WTC11 (cell line): ENCODE data around the gene FNDC3B. TPM values are rescaled to one million over a fixed set of nuclear protein-coding genes. Genes with fewer than 3 reads are reported as not detected.
A peak's percentile ranks its signal among the peaks of the same experiment; 100 is the strongest.

Experiments used
- ATAC-seq: fragments of 200-7000 bp; cut with Tn5 transposase; 2 replicates; pipeline ENCODE4 v1.10.0; 2021; ENCODE audit warnings: mild to moderate bottlenecking, moderate library complexity
- CTCF ChIA-PET: fragments of 300-600 bp; sonication (Branson Sonifier 250); formaldehyde crosslinking; loops from one replicate; lab custom pipeline; 2021; ENCODE audit warnings: antibody characterized with exemption; lab: Charles Lee
- POLR2A ChIA-PET: fragments of 350-600 bp; sonication (Branson Sonifier 250); formaldehyde crosslinking; loops from one replicate; lab custom pipeline; 2021; ENCODE audit warnings: antibody characterized with exemption; lab: Charles Lee
- DNase-seq: peaks from one replicate; pipeline ENCODE4 v3.0.0; 2021; ENCODE audit warnings: low spot score
- H3K27ac Mint-ChIP-seq: 2 replicates; pipeline ENCODE4 v1.8.0; 2021; ENCODE audit warnings: mixed read lengths
- H3K27me3 Mint-ChIP-seq: 2 replicates; pipeline ENCODE4 v1.8.0; 2021; ENCODE audit warnings: low read depth, mild to moderate bottlenecking, moderate library complexity, mixed read lengths
- H3K36me3 Mint-ChIP-seq: 2 replicates; pipeline ENCODE4 v1.8.0; 2021; ENCODE audit warnings: mixed read lengths
- H3K4me1 Mint-ChIP-seq: 2 replicates; pipeline ENCODE4 v1.8.0; 2022; ENCODE audit warnings: mixed read lengths
- H3K4me3 Mint-ChIP-seq: 2 replicates; pipeline ENCODE4 v1.8.0; 2021; ENCODE audit warnings: mild to moderate bottlenecking, moderate library complexity, mixed read lengths
- H3K9me3 Mint-ChIP-seq: 2 replicates; pipeline ENCODE4 v1.8.0; 2021; ENCODE audit warnings: mixed read lengths
- CTCF ChIP-seq: fragments of 200-600 bp; IDR thresholded peaks from 2 replicates; pipeline ENCODE4 v1.8.0; 2022; ENCODE audit warnings: antibody characterized with exemption
- GABPB1 ChIP-seq: sonication (generic); formaldehyde crosslinking; IDR thresholded peaks from 2 replicates; pipeline ENCODE4 v1.8.1; 2023; ENCODE audit warnings: mild to moderate bottlenecking, missing genetic modification reagents
- IRF2 ChIP-seq: sonication (generic); formaldehyde crosslinking; IDR thresholded peaks from 2 replicates; pipeline ENCODE4 v1.8.0; 2022; ENCODE audit warnings: low read depth, missing genetic modification reagents, borderline replicate concordance
- NFYB ChIP-seq: sonication (generic); formaldehyde crosslinking; conservative IDR thresholded peaks from 2 replicates; pipeline ENCODE4 v1.8.0; 2022; ENCODE audit warnings: low read depth, missing genetic modification reagents
- SMAD4 ChIP-seq: sonication (generic); formaldehyde crosslinking; IDR thresholded peaks from 2 replicates; pipeline ENCODE4 v1.8.0; 2022; ENCODE audit warnings: mild to moderate bottlenecking, missing genetic modification reagents
- TEAD1 ChIP-seq: sonication (generic); formaldehyde crosslinking; IDR thresholded peaks from 2 replicates; pipeline ENCODE4 v1.8.0; 2022; ENCODE audit warnings: mild to moderate bottlenecking, missing genetic modification reagents
- TEAD4 ChIP-seq: sonication (generic); formaldehyde crosslinking; IDR thresholded peaks from 2 replicates; pipeline ENCODE4 v1.8.0; 2022; ENCODE audit warnings: mild to moderate bottlenecking, missing genetic modification reagents
- ZNF396 ChIP-seq: fragments of 250-450 bp; sonication (Bioruptor Pico); IDR thresholded peaks from 2 replicates; pipeline ENCODE4 v1.8.0; 2021; ENCODE audit warnings: mild to moderate bottlenecking, moderate library complexity, borderline replicate concordance
- ZNF423 ChIP-seq: fragments of 250-450 bp; sonication (Bioruptor Pico); IDR thresholded peaks from 2 replicates; pipeline ENCODE4 v2.1.2; 2022; ENCODE audit warnings: mild to moderate bottlenecking, moderate library complexity
- total RNA-seq: library from RNA; stranded (reverse); gene quantifications from 3 replicates; pipeline ENCODE4 v1.2.3, GENCODE V29; 2021
- TF ChIP-seq, protein P1 (sequence below): fragments of 250-450 bp; sonication (Bioruptor Pico); IDR thresholded peaks from 2 replicates; pipeline ENCODE4 v1.9.0; 2021; ENCODE audit warnings: moderate library complexity, mild to moderate bottlenecking, inconsistent platforms, borderline replicate concordance
- TF ChIP-seq, protein P2 (sequence below): sonication (generic); formaldehyde crosslinking; IDR thresholded peaks from 2 replicates; pipeline ENCODE4 v1.8.1; 2023; ENCODE audit warnings: mild to moderate bottlenecking, missing genetic modification reagents, borderline replicate concordance
- TF ChIP-seq, protein P3 (sequence below): fragments of 250-450 bp; sonication (Bioruptor Pico); IDR thresholded peaks from 2 replicates; pipeline ENCODE4 v2.1.2; 2022; ENCODE audit warnings: mild to moderate bottlenecking, moderate library complexity

FNDC3B gene
- total RNA-seq, 1 experiment from 2014 or later, result 42.8 TPM

- peak; percentile 88 for ATAC-seq
- DNase-seq, result peak; percentile 30
- TF ChIP-seq TEAD1 (CRISPR knock-in tag) (0 out of 2 replicates have a peak, but pooled peaks have one; percentile 30), SMAD4 (no peak)
- TF ChIP-seq, protein P1, sequence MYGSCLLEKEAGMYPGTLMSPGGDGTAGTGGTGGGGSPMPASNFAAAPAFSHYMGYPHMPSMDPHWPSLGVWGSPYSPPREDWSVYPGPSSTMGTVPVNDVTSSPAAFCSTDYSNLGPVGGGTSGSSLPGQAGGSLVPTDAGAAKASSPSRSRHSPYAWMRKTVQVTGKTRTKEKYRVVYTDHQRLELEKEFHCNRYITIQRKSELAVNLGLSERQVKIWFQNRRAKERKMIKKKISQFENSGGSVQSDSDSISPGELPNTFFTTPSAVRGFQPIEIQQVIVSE (CRISPR knock-in tag), result no peak
Observed at GRCh38 chr3:172098698-172099494, 59.5 kb downstream of the FNDC3B start.

DNA sequence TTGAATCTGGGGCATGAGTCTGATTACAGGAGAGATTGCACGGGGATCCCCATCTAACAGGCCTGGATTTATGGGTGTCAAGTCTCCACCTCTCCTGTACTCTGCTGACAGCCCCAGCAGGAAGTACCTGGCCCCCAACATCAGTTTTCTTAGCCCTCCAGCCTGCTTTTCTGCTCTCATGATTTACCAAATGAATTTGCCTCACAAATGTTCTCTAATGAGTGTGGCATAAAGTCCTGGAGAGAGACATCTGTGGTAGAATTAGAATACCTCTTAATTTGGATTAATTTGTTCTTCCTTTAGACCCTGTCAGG is 60.1 kb downstream of the FNDC3B start:
- ATAC-seq (no peak), DNase-seq (no peak)
- Mint-ChIP-seq H3K9me3 (no peaks in the 10 kb centered on the region), H3K4me3 (no peak overlapping the region), H3K36me3 (no peaks in the 10 kb centered on the region), H3K4me1 (peaks cover 89% of the 10 kb centered on the region), H3K27ac (peak overlapping the region; percentile 96), H3K27me3 (no peaks in the 10 kb centered on the region)
- ChIA-PET CTCF (no interaction called here), POLR2A (no interaction called here)
- TF ChIP-seq CTCF (no peak), TEAD4 (CRISPR knock-in tag) (no peak), NFYB (CRISPR knock-in tag) (no peak)

More at GRCh38 chr3:172098698-172099494, 59.5 kb downstream of the FNDC3B start:
- H3K9me3 Mint-ChIP-seq, result no peaks in the 10 kb centered on the region
- H3K36me3 Mint-ChIP-seq, result no peaks in the 10 kb centered on the region
- ChIA-PET CTCF (no interaction called here), POLR2A (no interaction called here)
- H3K27ac Mint-ChIP-seq, result peak overlapping the region; percentile 96
- no peaks in the 10 kb centered on the region for H3K27me3 Mint-ChIP-seq
- peaks cover 86% of the 10 kb centered on the region for H3K4me1 Mint-ChIP-seq
- H3K4me3 Mint-ChIP-seq, result peak overlapping the region; percentile 39

DNA sequence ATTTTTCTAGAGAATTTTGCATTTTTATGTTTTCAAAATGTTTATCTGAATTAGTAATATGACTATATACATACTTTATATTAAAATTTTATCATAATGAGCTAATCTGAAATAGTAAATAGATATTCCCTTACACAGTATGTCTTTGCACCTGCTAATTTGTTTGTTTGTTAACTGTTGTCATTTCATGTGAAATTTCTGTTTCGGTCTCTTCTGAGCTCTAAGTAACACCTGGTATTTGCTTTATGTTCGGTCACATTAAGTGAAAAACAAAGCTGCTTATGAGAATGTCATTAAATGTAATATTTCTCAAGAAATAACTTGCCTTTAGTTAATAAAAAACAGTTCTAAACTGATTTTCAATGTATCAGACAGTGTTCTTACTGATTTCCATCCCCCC is 61.1 kb downstream of the FNDC3B start:
- TF ChIP-seq ZNF423 (CRISPR knock-in tag) (no peak), IRF2 (CRISPR knock-in tag) (no peak), ZNF396 (CRISPR knock-in tag) (no peak)
- TF ChIP-seq, protein P2, sequence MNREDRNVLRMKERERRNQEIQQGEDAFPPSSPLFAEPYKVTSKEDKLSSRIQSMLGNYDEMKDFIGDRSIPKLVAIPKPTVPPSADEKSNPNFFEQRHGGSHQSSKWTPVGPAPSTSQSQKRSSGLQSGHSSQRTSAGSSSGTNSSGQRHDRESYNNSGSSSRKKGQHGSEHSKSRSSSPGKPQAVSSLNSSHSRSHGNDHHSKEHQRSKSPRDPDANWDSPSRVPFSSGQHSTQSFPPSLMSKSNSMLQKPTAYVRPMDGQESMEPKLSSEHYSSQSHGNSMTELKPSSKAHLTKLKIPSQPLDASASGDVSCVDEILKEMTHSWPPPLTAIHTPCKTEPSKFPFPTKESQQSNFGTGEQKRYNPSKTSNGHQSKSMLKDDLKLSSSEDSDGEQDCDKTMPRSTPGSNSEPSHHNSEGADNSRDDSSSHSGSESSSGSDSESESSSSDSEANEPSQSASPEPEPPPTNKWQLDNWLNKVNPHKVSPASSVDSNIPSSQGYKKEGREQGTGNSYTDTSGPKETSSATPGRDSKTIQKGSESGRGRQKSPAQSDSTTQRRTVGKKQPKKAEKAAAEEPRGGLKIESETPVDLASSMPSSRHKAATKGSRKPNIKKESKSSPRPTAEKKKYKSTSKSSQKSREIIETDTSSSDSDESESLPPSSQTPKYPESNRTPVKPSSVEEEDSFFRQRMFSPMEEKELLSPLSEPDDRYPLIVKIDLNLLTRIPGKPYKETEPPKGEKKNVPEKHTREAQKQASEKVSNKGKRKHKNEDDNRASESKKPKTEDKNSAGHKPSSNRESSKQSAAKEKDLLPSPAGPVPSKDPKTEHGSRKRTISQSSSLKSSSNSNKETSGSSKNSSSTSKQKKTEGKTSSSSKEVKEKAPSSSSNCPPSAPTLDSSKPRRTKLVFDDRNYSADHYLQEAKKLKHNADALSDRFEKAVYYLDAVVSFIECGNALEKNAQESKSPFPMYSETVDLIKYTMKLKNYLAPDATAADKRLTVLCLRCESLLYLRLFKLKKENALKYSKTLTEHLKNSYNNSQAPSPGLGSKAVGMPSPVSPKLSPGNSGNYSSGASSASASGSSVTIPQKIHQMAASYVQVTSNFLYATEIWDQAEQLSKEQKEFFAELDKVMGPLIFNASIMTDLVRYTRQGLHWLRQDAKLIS, result no peak
- H3K36me3 Mint-ChIP-seq, result no peaks in the 10 kb centered on the region
- H3K27ac Mint-ChIP-seq, result no peak overlapping the region; the same call in 1 of the 2 replicates
- ChIA-PET CTCF (no interaction called here), POLR2A (no interaction called here)
- DNase-seq (no peak), ATAC-seq (no peak)
- H3K9me3 Mint-ChIP-seq, result no peaks in the 10 kb centered on the region
- no peaks in the 10 kb centered on the region for H3K27me3 Mint-ChIP-seq
- H3K4me1 Mint-ChIP-seq, result peaks cover 89% of the 10 kb centered on the region
- H3K4me3 Mint-ChIP-seq, result no peak overlapping the region

DNA sequence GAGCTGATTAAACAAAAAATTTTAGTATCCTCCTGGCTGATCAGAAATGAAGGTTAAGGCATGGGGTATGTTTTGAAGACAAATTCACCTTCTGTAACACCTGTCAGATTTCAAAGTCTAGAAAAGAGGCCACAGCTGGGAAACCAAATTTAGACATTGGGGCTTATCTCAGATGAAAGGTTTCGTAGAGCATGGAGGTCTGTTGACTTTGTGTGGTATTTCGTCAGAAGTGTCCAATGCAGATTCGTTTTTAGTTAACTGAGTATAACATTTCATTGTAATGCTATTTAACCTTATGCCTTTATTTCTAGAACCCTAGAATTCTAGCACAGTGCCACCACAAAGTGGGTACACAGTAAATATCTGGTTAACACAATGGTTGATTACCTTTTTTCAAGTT is 61.7 kb downstream of the FNDC3B start:
- H3K27me3 Mint-ChIP-seq, result no peaks in the 10 kb centered on the region
- POLR2A ChIA-PET, result no interaction called here
- H3K9me3 Mint-ChIP-seq, result no peaks in the 10 kb centered on the region
- no peak overlapping the region for H3K4me3 Mint-ChIP-seq
- H3K27ac Mint-ChIP-seq, result peak overlapping the region; percentile 17; the same call in 1 of the 2 replicates
- peak; percentile 88 for TF ChIP-seq GABPB1 (CRISPR knock-in tag)
- TF ChIP-seq, protein P3, sequence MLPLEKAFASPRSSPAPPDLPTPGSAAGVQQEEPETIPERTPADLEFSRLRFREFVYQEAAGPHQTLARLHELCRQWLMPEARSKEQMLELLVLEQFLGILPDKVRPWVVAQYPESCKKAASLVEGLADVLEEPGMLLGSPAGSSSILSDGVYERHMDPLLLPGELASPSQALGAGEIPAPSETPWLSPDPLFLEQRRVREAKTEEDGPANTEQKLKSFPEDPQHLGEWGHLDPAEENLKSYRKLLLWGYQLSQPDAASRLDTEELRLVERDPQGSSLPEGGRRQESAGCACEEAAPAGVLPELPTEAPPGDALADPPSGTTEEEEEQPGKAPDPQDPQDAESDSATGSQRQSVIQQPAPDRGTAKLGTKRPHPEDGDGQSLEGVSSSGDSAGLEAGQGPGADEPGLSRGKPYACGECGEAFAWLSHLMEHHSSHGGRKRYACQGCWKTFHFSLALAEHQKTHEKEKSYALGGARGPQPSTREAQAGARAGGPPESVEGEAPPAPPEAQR (CRISPR knock-in tag), result no peak
- peaks cover 90% of the 10 kb centered on the region for H3K4me1 Mint-ChIP-seq
- H3K36me3 Mint-ChIP-seq, result no peaks in the 10 kb centered on the region
- CTCF ChIA-PET, result no interaction called here
- no peak for ATAC-seq
- DNase-seq, result no peak
